Myocyte (in vitro differentiated cells): ENCODE data around the gene SEPTIN3. TPM values are rescaled to one million over a fixed set of nuclear protein-coding genes. Genes with fewer than 3 reads are reported as not detected.

Source experiments
- DNase-seq: peaks from one replicate; pipeline ENCODE4 v3.0.0-alpha.2; 2012; ENCODE audit warnings: low read depth
- polyA plus RNA-seq: library from polyadenylated mRNA; unstranded; fragments of >200 nt; gene quantifications from one replicate; pipeline ENCODE4 v1.2.1, GENCODE V29; 2012; ENCODE audit warnings: missing spikeins
- total RNA-seq: library from RNA; depleted of rRNA; stranded (reverse); fragments of >200 nt; gene quantifications from 2 replicates; pipeline ENCODE4 v1.2.3, GENCODE V29; 2014

SEPTIN3 gene
- total RNA-seq = not detected in 2 replicates
- polyA plus RNA-seq = not detected

- DNase-seq = no peak
Observed at GRCh38 chr22:41969110-41969646, at the start of gene SEPTIN3. Gene SEPTIN3, plus strand, starts transcription at chr22:41969443. Its CDS starts 2,050 bp downstream, at chr22:41971493.

DNA sequence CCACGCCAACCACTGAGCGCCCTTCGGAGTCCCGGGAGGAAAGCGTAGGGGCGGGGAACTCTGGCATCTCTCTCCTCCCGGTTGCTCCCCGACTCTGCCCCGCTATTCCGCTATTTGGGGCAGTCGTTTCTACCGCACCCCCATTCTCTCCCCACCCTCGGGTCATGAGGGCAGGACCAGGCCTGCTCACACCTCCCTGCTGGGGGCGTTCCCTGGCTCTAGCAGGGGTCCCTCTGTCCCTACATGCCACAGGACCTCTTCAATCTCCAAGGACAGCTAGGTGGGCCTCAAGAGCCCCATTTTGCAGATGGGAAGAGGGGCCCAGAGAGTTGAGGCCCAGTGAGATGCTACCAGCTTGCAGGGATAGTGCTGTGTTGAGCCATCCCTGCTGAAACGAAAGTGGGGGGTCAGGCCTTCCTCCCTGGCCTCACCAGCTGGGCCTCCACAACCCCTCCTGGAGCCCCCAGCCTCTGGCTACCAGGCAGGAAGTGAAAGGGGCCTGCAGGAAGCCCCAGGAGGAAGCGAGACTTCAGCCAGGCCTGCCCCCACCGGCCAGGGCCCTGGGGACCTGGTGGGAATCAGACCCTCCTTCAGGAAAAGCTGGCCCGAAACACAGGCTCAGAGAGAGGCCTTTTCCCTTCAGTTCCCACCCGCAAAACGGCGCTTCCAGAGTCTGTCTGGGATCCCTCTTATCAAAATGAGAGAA lies 48.8 kb upstream of the SEPTIN3 start:
- no peak for DNase-seq

DNA sequence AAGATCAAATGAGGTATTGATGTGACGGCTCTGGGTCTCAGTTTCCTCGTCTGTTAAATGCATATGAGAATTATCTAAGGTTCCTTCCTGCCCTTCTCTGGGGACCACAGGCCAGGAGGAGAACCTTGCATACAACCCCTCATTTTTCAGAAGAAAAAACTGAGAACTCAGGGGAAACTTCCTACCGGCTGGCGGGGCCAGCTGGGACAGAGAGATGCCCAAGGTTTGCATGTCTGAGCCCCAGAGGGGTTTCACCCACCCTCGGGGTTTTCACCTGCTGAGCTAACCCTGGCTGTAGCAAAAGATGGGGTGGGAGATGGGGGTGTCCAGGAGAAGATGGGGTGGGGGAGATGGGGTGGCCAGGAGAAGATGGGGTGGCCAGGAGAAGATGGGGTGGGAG lies 46.9 kb upstream of the SEPTIN3 start:
- DNase-seq = no peak

DNA sequence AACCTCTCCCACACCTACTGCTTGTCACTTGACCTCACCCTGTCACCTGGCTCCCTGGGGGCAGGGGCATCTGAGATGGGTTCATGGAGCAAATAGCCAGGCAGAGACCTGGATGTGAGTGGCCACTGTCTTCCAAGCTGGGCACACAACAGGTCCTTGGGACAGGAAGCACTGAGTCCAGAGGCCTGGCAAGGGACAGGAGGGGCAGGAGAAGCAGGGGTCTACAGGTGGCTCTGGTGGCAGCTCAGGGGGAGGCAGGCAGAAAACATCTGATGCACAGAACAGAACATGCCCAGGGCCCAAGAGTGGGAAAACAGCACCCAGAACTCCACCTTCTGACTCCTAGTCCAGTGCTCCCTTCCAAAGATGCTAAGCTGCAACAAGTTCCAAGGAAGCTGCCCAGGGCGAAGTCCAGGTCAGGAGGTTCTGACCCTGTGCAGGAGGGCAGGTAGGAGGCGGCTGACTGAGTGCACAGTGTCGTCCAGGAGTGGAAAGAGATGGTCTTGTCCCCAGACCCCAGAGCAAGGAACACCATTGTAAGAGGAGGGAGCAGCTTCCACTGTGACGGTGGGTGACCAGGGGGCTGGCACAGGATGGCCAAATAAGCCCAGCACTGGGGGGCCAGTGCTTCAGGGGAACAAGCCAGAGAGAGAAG lies 46.2 kb upstream of the SEPTIN3 start:
- DNase-seq = no peak

GRCh38 chr22:41923595-41924276 lies 45.5 kb upstream of the SEPTIN3 start:
- no peak for DNase-seq

DNA sequence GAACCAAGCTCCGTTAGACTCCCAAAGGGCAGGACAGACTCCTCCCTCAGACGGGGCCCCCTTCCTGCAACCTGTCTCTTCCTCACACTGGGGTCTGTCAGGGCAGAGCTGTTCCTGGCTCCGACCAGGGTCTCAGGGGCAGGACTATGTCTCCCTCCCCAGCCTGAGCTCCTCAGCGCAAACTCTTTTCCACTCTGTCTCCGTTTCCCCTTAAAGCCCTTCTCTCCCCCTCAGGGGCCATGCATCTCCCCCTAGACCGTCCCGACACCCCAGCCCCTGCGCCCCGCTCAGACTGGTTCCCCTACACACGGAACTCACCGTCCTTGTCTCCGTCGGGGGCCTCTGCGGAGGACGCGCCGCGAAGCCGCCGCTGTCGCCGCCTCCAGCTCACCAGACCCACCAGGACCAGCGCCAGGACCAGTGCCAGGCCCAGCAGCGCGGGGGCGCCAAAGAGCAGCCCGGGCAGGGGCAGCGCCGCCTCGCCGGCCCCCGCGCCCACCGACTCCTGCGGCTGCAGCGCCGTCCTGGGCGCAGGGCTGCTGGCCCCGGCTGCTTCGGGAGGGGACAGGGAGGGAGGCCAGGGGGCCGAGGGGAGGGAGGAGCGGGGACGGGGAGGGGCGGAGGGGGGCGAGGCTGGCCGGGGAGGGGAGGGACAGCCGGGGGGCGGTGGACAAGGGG lies 43.3 kb upstream of the SEPTIN3 start:
- peak; percentile 45 for DNase-seq

- DNase-seq = no peak
Observed at GRCh38 chr22:41927813-41928212, 41.4 kb upstream of the SEPTIN3 start.

GRCh38 chr22:41928593-41929417 lies 40.4 kb upstream of the SEPTIN3 start:
- no peak for DNase-seq

DNA sequence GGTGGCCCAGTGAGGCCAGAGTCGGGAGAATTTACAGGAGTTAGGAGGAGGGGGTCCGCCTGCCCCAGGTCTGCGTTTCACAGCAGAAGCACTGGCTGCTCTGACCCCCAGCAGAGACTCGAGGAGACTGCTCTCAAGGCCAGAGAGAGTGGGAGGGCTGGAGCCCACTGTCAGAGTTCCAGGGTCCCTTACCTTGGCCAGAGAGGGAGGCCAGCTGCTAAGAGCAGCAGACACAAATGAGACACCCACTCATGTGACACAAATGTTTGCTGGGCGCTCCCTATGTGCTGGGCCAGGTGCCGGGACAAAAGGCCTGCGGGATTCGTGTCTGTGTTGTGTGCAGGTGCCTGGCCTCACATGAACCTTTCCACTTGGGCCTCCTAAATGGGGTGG lies 39.8 kb upstream of the SEPTIN3 start:
- no peak for DNase-seq

DNA sequence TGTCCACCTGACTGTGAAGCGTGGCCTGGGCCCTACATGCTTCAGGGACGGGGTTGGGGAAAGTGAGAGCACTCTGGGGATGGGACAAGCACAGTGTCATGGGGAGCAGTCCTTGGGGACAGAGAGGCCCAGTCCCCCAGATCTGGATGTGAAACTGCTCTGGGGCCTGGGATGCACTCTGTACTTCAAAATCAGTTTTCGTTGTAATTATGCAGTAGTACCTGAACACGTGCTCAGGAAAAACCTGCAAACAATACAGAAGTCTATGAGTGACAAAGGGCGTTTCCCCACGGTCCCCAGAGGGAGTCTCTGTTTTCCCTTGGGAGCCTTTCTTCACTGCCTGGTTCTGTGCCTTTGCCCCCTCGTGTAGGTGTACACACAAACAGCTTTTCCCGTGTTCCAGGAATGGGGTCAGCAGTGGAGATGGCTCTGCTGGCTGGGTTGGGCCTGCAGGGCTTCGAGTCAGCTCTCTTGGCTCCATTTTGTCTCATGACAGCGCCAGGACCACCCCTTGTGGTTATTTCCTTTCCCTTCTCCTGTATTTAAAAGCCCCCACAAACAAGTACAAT lies 37.5 kb upstream of the SEPTIN3 start:
- DNase-seq = no peak

DNA sequence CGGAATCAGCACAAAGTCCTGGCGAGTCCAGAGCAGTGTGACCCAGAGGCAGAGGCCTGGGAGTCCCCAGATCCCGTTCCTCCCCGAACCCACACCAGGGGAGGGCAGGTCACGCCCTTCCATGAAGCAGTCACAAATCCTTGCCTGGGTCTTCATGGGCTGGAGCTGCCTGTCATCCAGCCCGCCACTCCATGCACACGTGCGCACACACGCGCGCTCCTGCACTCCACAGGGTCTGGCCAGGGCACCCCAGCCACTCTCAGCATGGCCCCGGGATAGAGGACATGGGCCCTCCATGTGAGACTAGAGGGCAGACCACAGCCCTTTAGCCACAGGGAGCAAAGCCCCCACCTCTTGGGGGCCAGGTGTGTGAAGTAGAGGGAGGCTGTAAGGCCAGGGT lies 36.9 kb upstream of the SEPTIN3 start:
- no peak for DNase-seq

DNA sequence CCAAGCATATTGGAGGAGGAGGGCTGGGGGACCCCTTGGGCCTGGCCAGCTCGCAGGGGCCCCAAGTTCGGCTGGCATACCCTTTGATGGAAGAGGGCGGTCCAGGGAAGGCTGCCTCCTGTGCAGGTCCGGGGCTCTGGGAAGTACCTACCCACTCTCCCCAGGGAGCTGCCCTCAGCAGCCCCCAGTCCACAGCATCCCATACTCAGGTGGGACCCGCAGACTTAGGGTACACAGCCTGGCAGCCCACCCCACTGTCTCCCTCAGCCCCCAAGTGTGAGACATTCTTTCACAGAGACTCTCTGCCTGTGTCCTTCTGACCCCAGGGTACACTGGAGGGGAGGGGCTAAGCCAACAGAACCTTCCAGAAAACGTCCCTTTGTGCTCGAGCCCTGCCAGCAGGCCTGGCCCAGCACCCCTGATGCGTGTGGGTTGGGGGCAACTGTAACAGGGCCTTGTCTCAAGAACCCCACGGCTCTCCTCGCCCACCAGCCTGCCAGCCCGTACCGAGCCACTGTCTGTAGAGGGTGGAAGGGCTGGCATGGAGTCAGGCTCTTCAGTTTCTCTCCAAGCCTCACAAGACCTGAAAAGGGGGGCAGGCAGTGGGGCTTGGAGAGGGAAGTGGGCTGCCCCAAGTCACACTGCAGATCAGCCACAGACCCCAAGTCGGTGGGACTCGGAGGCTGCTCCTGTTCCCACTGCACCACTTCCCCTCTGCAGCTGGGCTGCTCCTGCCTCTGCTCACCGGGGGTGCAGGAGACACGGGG lies 35.6 kb upstream of the SEPTIN3 start:
- DNase-seq = no peak

DNA sequence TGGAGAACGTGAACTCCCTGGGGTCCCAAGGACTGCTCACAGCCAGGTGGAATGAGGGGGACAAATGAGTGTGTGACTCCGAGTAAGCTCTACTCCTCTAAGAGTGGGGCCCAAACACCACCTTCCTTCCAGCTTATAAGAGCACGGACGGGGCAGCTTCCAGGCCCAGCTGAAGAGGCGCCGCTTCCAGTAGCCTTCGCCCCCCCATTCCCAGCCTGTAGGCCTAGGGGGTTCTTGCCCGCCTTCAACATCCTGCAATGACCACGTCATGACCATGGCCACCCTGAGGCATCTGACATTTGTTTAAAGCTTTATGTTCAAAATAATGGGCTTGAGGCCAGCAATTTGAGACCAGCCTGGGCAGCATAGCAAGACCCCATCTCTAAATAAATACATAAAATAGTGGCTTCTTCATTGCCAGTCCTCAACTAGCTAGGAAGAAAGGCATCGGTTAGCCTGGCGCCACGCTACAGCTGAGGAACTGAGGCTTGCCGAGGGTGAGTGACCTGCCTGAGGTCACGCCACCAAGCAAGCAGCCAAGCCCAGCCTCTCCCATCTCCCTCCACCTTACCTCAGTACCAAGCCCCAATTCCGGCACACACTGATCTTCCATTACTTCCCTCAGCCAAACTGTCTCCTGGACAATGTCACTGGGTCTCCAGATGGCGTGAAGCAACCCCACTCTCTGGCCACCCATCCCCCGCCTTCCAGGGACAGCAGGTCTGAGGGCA lies 34.8 kb upstream of the SEPTIN3 start:
- no peak for DNase-seq

DNA sequence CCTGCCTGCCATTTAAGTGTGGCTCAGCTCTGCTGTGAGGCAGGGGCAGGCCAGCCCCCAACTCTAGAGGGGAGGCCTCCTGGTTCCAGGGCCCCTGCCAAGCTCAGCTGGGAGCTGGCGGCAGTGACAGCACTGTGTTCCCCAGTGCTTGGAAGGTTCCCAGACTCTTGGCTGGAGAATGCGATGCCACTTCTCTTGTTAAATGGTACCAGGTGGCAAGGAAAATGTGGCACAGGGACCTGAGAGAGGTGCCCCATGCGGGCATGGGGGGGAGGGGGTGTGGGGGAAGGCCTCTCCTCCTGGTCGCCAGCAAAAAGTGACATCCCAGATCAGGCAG lies 34.3 kb upstream of the SEPTIN3 start:
- DNase-seq = no peak

- no peak for DNase-seq
Observed at GRCh38 chr22:41935509-41935908, 33.7 kb upstream of the SEPTIN3 start.

DNA sequence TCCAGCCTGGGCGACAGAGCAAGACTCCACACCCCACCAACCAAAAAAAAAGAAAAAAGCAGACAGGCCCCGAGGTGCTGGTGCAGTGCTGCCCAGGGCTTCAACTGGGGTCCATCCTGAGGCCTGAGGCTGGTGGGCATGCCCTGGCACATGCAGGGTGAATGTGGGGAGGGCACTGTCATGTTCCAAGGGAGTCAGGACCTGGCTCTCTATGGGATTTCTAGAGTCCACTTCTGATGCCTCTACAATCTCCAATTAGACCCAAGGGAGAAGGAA lies 32.4 kb upstream of the SEPTIN3 start:
- DNase-seq = no peak

- DNase-seq = peak; percentile 46
Observed at GRCh38 chr22:41939981-41940831, 29.0 kb upstream of the SEPTIN3 start.
